GM21825 (cell line): ENCODE results near the gene WDFY4.

ENCODE experiments used
- ATAC-seq: cut with Tn5 transposase; IDR thresholded peaks from one replicate; pipeline ENCODE4 v1.9.1; 2021; ENCODE audit warnings: mild to moderate bottlenecking, moderate library complexity; ENCODE audit not compliant: unreplicated experiment

WDFY4 gene

GRCh38 chr10:48690791-48691660, 6.4 kb downstream of the WDFY4 start:
- ATAC-seq = no peak

GRCh38 chr10:48691812-48692528, 7.3 kb downstream of the WDFY4 start:
- no peak for ATAC-seq

DNA sequence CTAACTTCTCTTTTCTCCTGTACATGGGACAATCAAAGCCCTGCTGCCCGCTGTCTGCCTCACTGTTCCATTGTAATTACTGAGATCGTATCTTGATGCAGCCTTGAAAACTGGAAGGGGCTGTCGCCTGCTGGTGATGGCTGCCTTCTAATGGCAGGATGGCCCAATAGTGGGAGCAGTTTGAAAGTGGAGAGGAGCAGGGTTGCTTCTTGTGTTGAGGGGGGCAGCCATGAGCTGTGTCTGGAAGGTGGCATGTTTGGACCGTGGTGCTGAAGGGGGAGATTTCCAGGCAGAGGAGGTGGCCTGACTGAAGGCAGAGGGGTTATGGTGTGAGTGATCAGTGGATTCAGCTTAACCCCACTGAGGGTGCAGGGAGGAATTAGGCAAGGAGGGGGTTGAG, 8.1 kb downstream of the WDFY4 start:
- no peak for ATAC-seq

GRCh38 chr10:48693206-48693605, 8.5 kb downstream of the WDFY4 start:
- no peak for ATAC-seq

DNA sequence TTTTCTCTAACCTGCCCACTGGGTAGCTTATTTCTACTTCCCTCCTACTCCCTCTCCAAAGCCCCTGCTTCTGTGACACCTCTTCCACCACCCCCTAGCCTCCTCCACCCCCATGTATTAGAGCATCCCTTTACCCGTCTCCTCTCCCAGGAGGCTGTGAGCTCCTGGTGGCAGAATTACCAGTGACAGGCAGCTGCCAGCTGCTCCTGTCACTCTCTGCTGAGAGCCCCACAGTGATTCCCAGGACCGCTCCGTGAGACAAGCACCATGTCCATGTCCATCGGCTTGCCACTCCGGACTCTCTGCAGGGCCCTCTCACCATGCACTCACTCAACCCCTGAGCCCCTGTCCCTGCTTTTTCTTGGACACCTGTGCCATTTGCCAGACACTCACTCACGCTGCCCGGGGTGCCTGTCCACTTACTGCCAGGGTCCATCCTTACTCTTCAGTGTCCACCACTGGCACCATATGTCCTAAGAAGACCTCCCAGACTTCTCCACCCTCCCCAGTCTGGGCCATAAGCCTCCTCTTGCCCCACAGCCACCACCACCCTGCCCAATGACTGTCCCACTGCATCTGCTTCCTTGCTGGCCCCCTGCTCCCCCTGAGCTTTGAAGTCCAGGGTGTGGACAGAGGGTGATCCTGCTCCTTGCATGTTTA, 9.8 kb downstream of the WDFY4 start:
- ATAC-seq = no peak

GRCh38 chr10:48695636-48696534, 11.2 kb downstream of the WDFY4 start:
- ATAC-seq = no peak

- ATAC-seq = no peak
Measured at GRCh38 chr10:48696535-48696873, 11.8 kb downstream of the WDFY4 start.

DNA sequence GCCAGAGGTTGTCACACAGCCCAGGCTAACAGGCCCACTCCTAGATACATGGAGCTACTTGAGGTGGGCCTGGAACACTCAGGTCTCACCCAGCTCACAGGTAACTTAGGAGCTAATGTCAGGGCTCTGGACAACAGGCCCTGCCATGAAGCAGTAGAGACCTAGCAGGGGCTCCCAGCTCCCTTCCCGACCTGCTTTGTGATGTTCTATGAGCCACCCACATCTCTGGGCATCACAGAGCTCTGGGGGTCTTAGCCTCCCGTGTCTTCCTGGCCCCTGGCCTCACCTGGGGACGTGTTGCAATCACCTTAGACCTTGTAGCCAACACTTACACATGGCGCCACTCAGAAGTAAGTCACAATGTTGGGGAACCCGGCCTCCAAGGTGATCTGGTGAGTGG, 12.4 kb downstream of the WDFY4 start:
- no peak for ATAC-seq

GRCh38 chr10:48697821-48698764, 13.4 kb downstream of the WDFY4 start:
- no peak for ATAC-seq

GRCh38 chr10:48699011-48699627, 14.4 kb downstream of the WDFY4 start:
- ATAC-seq = no peak

- ATAC-seq = no peak
Measured at GRCh38 chr10:48700071-48700470, 15.4 kb downstream of the WDFY4 start.

- no peak for ATAC-seq
Measured at GRCh38 chr10:48700493-48700892, 15.8 kb downstream of the WDFY4 start.

GRCh38 chr10:48701139-48701901, 16.6 kb downstream of the WDFY4 start:
- ATAC-seq = no peak

DNA sequence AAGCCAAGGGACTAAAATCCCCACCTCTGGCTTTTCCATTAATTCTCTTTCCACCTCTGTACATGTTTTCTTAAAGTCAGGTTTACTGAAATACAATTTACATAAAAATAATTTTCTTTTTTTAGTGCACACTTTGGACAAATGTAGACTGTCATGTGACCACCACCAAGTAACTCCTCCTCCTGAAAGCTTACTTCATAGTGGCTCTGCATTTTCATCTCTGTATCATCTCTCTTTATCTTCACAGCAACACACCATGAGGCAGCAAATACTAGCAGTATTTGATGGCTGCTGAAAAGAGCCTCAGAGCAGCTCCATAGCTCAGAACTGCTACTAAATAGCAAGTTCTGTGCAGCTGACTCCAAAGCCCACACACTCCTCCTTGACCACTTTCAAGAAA, 17.3 kb downstream of the WDFY4 start:
- no peak for ATAC-seq

DNA sequence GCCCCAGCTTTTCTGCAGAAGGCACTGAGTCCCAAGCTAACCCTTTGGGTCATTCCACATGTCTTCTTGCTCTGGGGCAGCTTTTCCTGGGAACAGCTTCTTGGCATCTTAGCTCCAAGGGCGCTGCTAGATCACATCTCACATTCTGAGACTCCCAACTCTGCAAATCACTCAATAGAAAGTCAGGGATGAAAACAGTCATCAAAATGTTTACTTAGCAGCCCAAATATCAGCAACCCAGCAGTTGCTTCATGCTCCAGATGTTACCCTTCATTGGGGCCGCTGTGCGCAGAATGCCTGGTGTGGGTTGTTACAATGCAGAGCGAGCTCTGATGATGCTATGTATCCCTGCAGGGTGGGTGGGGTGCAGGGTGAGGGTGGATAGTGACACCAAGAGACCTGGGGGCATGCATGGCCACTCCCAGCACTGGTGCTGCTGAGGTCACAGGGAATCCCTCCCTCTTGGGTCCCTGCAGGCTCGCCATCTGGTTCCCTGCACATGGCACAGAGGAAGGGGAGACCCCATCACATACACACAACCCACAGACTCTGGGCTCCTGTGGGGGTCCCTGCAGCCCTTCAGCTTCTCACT, 19.0 kb downstream of the WDFY4 start:
- no peak for ATAC-seq

GRCh38 chr10:48704156-48704555, 19.5 kb downstream of the WDFY4 start:
- ATAC-seq = no peak

- ATAC-seq = no peak
Measured at GRCh38 chr10:48705401-48705938, 20.8 kb downstream of the WDFY4 start.

DNA sequence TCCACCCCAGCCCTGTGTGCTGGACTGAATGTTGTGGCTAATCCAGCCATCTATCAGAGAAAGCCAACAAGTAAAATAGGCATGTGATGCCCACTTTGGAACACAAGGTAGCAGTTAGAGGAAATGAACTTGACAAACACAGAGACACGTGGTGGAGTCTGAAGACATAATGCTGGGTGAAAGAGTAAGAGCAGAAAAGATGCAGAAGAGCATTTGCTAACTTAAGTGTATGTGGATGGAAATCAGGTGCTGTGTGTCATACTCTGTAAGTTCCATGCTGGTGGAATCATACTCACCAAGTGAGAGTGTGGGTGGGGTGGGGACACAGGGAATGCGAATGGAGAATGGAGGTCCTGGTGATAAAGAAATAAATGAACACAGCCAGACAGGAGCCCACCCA, 22.8 kb downstream of the WDFY4 start:
- no peak for ATAC-seq
